Activated naive CD8-positive, alpha-beta T cell treated with anti-CD3 and anti-CD28 coated beads, Interleukin-2, amount 50 U/mL, for 24 hours (primary cell): ENCODE results near the gene CDKL5.

Experiments
- ATAC-seq: fragments of 150-1000 bp; cut with Tn5 transposase; one replicate; pipeline ENCODE4 v1.10.0; 2021
- DNase-seq: peaks from one replicate; pipeline ENCODE4 v3.0.0; 2021
- H3K27ac Mint-ChIP-seq: one replicate; pipeline ENCODE4 v1.8.0; 2021; ENCODE audit warnings: mild to moderate bottlenecking, mixed read lengths
- H3K27me3 Mint-ChIP-seq: one replicate; pipeline ENCODE4 v1.8.0; 2021; ENCODE audit warnings: mixed read lengths
- H3K36me3 Mint-ChIP-seq: one replicate; pipeline ENCODE4 v1.8.0; 2021; ENCODE audit warnings: low read depth, mixed read lengths
- H3K4me1 Mint-ChIP-seq: one replicate; pipeline ENCODE4 v1.8.0; 2021; ENCODE audit warnings: mixed read lengths
- H3K4me3 Mint-ChIP-seq: one replicate; pipeline ENCODE4 v1.8.0; 2021; ENCODE audit warnings: mild to moderate bottlenecking, moderate library complexity, mixed read lengths
- H3K9me3 Mint-ChIP-seq: one replicate; pipeline ENCODE4 v1.8.0; 2021; ENCODE audit warnings: mixed read lengths

The CDKL5 gene

DNA sequence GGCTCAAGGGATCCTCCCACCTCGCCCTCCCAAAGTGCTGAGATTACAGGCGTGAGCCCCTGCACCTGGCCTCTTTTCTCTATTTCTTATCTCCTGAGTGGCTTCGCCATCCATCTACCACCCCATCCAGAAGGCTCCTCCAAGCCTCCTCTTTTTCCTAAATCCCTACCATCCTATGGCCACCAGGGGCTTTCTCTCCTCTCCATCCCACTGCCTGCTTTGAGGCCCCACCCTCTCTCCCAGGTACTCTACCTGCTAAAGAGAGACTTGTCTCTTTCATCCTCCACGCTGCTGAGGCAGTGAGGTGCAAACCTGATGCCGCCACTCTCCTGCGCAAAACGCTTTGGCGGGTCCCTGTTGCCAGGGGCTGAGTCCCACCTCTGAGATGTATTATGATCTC, 239.5 kb downstream of the CDKL5 start:
- Mint-ChIP-seq H3K9me3 (no peaks in the 10 kb centered on the region), H3K4me1 (peaks cover 9% of the 10 kb centered on the region), H3K27me3 (no peaks in the 10 kb centered on the region), H3K4me3 (no peak overlapping the region), H3K27ac (no peak overlapping the region), H3K36me3 (no peaks in the 10 kb centered on the region)
- DNase-seq, result no peak
- ATAC-seq, result no peak

DNA sequence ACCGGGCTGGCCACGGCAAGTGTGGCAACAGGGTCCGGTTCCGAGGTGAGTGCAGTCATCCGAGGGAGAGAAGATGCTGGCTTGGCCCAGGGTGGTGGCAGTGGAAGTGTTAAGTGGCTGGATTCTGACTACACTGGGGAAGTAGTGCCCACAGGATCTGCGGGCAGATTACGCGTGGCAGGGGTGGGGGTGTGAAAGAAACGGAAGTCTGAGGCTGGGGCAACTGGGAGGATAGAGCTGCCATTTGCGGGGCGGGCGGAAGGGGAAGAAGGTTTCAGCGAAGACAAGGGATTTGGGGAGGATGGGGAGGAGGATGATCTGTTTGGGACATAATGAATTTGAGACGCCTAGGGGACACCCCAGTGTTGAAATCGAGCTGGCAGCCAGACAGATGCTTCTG, 241.2 kb downstream of the CDKL5 start:
- H3K27ac Mint-ChIP-seq, result no peak overlapping the region
- DNase-seq (no peak), ATAC-seq (no peak)
- H3K4me3 Mint-ChIP-seq, result no peak overlapping the region
- peaks cover 9% of the 10 kb centered on the region for H3K4me1 Mint-ChIP-seq
- H3K36me3 Mint-ChIP-seq, result no peaks in the 10 kb centered on the region
- no peaks in the 10 kb centered on the region for H3K9me3 Mint-ChIP-seq
- no peaks in the 10 kb centered on the region for H3K27me3 Mint-ChIP-seq

GRCh38 chrX:18668071-18668835, 242.8 kb downstream of the CDKL5 start:
- H3K27me3 Mint-ChIP-seq, result no peaks in the 10 kb centered on the region
- no peak overlapping the region for H3K4me3 Mint-ChIP-seq
- ATAC-seq, result no peak
- H3K9me3 Mint-ChIP-seq, result no peaks in the 10 kb centered on the region
- no peak for DNase-seq
- H3K4me1 Mint-ChIP-seq, result peaks cover 9% of the 10 kb centered on the region
- no peak overlapping the region for H3K27ac Mint-ChIP-seq
- no peaks in the 10 kb centered on the region for H3K36me3 Mint-ChIP-seq

DNA sequence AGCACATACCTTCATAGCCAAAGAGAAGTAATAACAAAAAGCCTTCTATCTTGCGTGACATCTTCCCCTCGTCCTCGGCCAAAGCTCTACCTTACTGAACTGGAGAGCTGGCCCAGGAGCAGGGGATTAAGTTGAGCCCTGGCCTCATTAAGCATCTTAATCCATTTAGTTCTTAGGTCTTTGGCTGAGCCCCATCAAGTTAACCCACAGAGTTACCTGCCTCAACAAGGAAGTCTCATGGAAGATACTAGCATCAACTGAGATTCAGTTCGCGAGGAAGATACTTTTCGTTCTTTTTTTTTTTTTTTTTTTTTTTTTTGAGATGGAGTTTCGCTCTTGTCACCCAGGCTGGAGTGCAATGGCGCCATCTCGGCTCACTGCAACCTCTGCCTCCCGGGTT, 246.6 kb downstream of the CDKL5 start, which contains the start of gene RS1:
Gene RS1 (minus strand): TSS at position 101 of the 400 bp plus-strand sequence. CDS start 40 bp downstream, at position 61.
- H3K9me3 Mint-ChIP-seq, result no peaks in the 10 kb centered on the region

DNA sequence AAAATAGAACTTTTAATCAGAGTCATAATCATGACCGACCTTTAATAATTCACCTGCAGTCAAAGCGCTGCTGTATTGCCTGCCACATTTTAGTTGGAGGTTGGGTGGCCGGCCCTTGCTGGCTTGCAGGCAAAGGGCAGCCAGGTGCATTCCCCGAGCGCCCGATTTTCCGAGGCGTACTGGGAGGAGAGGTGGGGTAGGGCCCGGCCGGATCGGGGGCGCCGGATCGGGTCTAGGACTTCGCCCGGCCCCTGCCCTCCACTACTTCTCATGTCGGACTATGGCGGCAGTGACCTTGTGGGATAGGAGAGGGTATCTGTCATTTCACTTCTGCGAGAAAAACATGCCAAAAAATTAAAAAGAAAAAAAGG, 249.0 kb downstream of the CDKL5 start:
- DNase-seq (peak; percentile 25), ATAC-seq (peak; percentile 40)
- H3K4me1 Mint-ChIP-seq, result peaks cover 10% of the 10 kb centered on the region
- H3K27ac Mint-ChIP-seq, result no peak overlapping the region
- H3K4me3 Mint-ChIP-seq, result peak overlapping the region; percentile 71
- H3K9me3 Mint-ChIP-seq, result no peaks in the 10 kb centered on the region
- no peaks in the 10 kb centered on the region for H3K27me3 Mint-ChIP-seq
- H3K36me3 Mint-ChIP-seq, result no peaks in the 10 kb centered on the region

More for the DNA sequence above, 246.6 kb downstream of the CDKL5 start, which contains the start of gene RS1:
- no peak for ATAC-seq
- H3K4me3 Mint-ChIP-seq, result no peak within 1 kb of the TSS
- no peaks in the 10 kb centered on the region for H3K36me3 Mint-ChIP-seq
- no peak within 1 kb of the TSS for H3K27ac Mint-ChIP-seq
- no peak for DNase-seq
- no peaks in the 10 kb centered on the region for H3K27me3 Mint-ChIP-seq
- peaks cover 13% of the 10 kb centered on the region for H3K4me1 Mint-ChIP-seq

GRCh38 chrX:18674788-18675735, 249.7 kb downstream of the CDKL5 start:
- H3K36me3 Mint-ChIP-seq, result no peaks in the 10 kb centered on the region
- peaks cover 10% of the 10 kb centered on the region for H3K4me1 Mint-ChIP-seq
- no peaks in the 10 kb centered on the region for H3K9me3 Mint-ChIP-seq
- DNase-seq, result peak; percentile 71
- H3K27me3 Mint-ChIP-seq, result no peaks in the 10 kb centered on the region
- peak; percentile 86 for ATAC-seq
- H3K4me3 Mint-ChIP-seq, result peak overlapping the region; percentile 71
- peak overlapping the region; percentile 78 for H3K27ac Mint-ChIP-seq

DNA sequence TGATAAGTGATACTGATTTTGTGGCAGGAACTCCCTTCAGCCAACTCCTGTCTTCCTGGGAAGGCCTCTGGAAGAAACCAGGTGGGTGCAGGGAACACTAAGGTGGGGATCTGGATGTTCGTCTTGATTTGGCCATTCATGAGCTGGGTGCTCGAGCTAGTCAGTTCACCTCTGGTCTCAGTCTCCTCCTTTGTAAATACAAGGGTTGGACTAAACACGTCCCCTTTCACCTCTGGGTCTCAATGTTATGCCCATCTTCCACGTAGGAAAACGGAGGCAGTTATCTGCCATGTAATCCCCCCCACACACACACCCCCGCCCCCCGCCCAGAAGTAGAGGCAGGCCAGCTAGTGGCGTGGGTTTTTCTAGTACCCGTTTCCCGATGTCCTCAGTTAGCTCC, 250.6 kb downstream of the CDKL5 start:
- Mint-ChIP-seq H3K4me1 (peaks cover 10% of the 10 kb centered on the region), H3K27me3 (no peaks in the 10 kb centered on the region), H3K4me3 (peak overlapping the region; percentile 61), H3K9me3 (no peaks in the 10 kb centered on the region), H3K27ac (no peak overlapping the region), H3K36me3 (no peaks in the 10 kb centered on the region)
- ATAC-seq, result no peak
- no peak for DNase-seq

DNA sequence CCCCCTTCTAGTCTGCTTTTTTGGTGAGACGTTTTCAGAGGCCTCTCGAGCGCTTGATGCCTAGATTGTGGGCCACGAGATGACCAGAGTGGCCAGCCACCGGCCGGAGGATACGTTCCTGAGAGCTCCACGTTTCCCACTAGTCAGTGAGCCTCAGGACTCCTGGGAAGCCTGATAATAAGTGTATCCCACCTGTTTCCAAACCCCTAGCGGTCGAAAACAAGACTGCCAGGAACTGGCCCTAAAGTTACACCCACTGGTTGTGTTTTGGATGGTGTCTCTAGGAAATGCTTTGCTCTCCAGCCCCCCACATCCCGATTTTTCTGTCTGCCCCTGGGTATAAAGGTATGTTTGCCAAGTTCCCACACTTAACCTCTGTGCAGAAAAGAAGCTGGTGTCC, 251.1 kb downstream of the CDKL5 start:
- DNase-seq (no peak), ATAC-seq (no peak)
- H3K9me3 Mint-ChIP-seq, result no peaks in the 10 kb centered on the region
- H3K27ac Mint-ChIP-seq, result no peak overlapping the region
- no peak overlapping the region for H3K4me3 Mint-ChIP-seq
- H3K4me1 Mint-ChIP-seq, result peaks cover 10% of the 10 kb centered on the region
- H3K27me3 Mint-ChIP-seq, result no peaks in the 10 kb centered on the region
- H3K36me3 Mint-ChIP-seq, result no peaks in the 10 kb centered on the region

- no peak overlapping the region for H3K27ac Mint-ChIP-seq
- ATAC-seq, result no peak
- no peaks in the 10 kb centered on the region for H3K36me3 Mint-ChIP-seq
- H3K27me3 Mint-ChIP-seq, result no peaks in the 10 kb centered on the region
- H3K4me3 Mint-ChIP-seq, result no peak overlapping the region
- DNase-seq, result no peak
- H3K9me3 Mint-ChIP-seq, result no peaks in the 10 kb centered on the region
- H3K4me1 Mint-ChIP-seq, result peaks cover 10% of the 10 kb centered on the region
These were observed 251.9 kb downstream of the CDKL5 start for GRCh38 chrX:18677161-18677869.

DNA sequence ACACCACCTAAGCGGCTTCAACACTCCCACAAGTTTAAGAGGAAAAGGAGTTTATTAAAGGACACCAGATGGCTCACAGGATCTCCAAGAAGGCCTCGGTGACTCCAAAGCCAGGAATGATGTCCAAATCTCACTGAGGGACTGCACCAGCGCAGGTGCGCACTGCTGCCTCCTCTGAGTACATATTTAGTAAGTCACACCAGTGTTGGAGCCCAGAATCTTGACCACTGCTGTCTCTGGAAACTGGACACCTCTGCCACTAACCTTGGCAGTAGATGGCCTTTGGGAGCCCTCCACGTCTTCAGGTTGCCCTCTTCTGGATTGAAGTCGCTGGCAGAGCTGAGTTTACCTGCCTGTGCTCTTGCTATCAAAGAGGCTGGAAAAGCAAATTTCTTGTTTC, 256.6 kb downstream of the CDKL5 start:
- Mint-ChIP-seq H3K27ac (no peak overlapping the region), H3K27me3 (no peaks in the 10 kb centered on the region), H3K36me3 (no peaks in the 10 kb centered on the region), H3K9me3 (no peaks in the 10 kb centered on the region), H3K4me3 (no peak overlapping the region), H3K4me1 (peaks cover 4% of the 10 kb centered on the region)
- DNase-seq (no peak), ATAC-seq (no peak)

- Mint-ChIP-seq H3K4me3 (no peak overlapping the region), H3K36me3 (no peaks in the 10 kb centered on the region)
These were observed 257.6 kb downstream of the CDKL5 start for GRCh38 chrX:18682979-18683387.

DNA sequence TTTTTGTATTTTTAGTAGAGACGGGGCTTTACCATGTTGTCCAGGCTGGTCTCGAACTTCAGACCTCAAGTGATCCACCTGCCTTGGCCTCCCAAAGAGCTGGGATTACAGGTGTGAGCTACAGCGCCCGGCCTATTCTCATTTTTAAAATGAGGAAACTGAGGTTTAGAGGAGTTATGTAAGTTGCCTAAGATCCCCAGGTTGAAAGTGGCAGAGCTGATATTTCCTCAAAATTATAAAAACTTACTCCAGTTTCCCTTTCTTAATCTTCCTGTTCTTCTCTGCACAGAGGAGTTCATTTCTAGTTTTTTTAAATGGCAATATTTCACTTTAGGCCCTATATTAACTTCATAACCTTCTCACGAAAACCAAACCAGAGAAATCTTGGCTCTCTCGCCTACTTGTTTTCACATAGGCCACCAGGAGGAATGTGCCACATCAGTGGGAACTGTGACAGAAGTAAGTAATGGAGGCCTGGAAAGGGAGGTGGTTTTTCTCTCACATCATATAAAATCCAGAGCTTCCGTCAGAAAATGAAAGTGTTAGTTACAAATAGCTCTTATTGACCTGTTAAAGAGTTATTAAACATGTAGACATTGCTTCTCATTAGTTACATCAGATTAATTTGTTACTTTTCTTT, 262.6 kb downstream of the CDKL5 start:
- Mint-ChIP-seq H3K36me3 (no peaks in the 10 kb centered on the region), H3K27ac (no peak overlapping the region), H3K9me3 (no peaks in the 10 kb centered on the region), H3K4me1 (no peaks in the 10 kb centered on the region), H3K4me3 (no peak overlapping the region), H3K27me3 (no peaks in the 10 kb centered on the region)
- no peak for ATAC-seq
- no peak for DNase-seq

More at GRCh38 chrX:18682979-18683387, 257.6 kb downstream of the CDKL5 start:
- DNase-seq (no peak), ATAC-seq (no peak)
- no peaks in the 10 kb centered on the region for H3K9me3 Mint-ChIP-seq
- no peaks in the 10 kb centered on the region for H3K4me1 Mint-ChIP-seq
- H3K27ac Mint-ChIP-seq, result no peak overlapping the region
- no peaks in the 10 kb centered on the region for H3K27me3 Mint-ChIP-seq

DNA sequence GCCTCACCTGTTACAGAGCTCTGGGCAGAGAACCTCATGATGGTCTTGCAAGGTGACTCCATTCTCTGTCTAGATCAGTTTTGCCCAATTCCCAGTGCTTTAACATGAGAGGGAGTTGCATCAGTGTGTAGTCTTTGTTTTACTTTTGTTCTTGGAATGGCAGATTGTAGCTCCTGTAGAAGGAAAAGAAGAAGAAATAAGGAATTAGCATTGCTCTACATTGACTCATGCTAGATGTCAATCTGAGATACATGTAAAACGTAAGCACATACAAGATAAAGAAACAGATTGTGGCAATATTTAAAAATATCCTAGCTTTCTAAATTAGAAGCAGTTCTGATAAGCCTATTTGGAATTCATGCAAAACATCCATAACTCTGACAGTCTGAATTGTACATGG, 266.0 kb downstream of the CDKL5 start:
- ATAC-seq (no peak), DNase-seq (no peak)
- no peaks in the 10 kb centered on the region for H3K9me3 Mint-ChIP-seq
- H3K36me3 Mint-ChIP-seq, result no peaks in the 10 kb centered on the region
- H3K4me3 Mint-ChIP-seq, result no peak overlapping the region
- H3K27ac Mint-ChIP-seq, result no peak overlapping the region
- no peaks in the 10 kb centered on the region for H3K4me1 Mint-ChIP-seq
- H3K27me3 Mint-ChIP-seq, result no peaks in the 10 kb centered on the region

DNA sequence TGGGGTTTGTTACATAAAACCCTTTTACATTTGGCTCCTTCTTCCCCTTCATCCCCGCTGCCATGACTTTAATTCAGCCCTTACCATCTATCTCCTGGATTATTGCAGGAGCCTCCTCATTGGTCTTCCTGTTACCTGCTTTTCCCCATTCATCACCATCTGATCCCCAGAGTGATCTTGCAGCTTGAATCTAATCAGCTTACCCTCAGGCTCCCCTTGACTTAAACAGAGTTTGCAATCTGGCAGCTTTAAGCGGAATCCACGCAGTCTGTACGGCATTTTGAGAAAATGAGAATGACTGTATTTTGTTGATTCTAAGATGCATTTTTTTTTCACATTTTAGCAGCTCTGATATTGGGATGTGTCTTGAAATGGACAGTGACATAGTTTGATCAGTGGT, 267.1 kb downstream of the CDKL5 start:
- H3K4me3 Mint-ChIP-seq, result no peak overlapping the region
- H3K9me3 Mint-ChIP-seq, result no peaks in the 10 kb centered on the region
- H3K27me3 Mint-ChIP-seq, result no peaks in the 10 kb centered on the region
- H3K4me1 Mint-ChIP-seq, result no peaks in the 10 kb centered on the region
- ATAC-seq, result no peak
- DNase-seq, result no peak
- no peaks in the 10 kb centered on the region for H3K36me3 Mint-ChIP-seq
- H3K27ac Mint-ChIP-seq, result no peak overlapping the region
